AG10803 (cell line): ENCODE data around the gene SCAF1.

Source experiments
- DNase-seq: peaks from one replicate; pipeline ENCODE4 v3.0.0; 2010; ENCODE audit warnings: low read depth
- H3K4me3 ChIP-seq: 2 replicates; pipeline ENCODE4 v1.5.1; 2011; ENCODE audit warnings: mild to moderate bottlenecking, low read length, control low read depth
- TF ChIP-seq, protein P1 (sequence below): conservative IDR thresholded peaks from 2 replicates; pipeline ENCODE4 v1.5.1; 2011; ENCODE audit warnings: mild to moderate bottlenecking, low read length, control low read depth, inconsistent platforms

The SCAF1 gene

DNA sequence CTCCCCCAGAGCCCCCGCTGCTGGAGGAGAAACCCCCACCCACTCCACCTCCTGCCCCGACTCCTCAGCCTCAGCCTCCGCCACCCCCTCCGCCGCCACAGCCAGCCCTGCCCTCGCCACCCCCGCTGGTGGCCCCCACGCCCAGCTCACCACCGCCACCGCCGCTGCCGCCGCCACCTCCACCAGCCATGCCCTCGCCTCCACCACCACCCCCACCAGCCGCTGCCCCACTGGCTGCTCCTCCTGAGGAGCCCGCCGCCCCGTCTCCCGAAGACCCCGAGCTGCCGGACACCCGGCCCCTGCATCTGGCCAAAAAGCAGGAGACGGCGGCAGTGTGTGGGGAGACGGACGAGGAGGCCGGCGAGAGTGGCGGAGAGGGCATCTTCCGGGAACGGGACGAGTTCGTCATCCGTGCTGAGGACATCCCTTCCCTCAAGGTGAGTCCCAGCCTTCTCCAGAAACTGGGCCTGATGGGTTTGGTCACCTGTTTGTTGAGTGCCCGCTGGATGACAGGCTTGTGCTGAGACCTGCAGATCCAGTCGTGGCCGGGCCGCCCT, 40.4 kb upstream of the SCAF1 start:
- DNase-seq: no peak
- TF ChIP-seq, protein P1, sequence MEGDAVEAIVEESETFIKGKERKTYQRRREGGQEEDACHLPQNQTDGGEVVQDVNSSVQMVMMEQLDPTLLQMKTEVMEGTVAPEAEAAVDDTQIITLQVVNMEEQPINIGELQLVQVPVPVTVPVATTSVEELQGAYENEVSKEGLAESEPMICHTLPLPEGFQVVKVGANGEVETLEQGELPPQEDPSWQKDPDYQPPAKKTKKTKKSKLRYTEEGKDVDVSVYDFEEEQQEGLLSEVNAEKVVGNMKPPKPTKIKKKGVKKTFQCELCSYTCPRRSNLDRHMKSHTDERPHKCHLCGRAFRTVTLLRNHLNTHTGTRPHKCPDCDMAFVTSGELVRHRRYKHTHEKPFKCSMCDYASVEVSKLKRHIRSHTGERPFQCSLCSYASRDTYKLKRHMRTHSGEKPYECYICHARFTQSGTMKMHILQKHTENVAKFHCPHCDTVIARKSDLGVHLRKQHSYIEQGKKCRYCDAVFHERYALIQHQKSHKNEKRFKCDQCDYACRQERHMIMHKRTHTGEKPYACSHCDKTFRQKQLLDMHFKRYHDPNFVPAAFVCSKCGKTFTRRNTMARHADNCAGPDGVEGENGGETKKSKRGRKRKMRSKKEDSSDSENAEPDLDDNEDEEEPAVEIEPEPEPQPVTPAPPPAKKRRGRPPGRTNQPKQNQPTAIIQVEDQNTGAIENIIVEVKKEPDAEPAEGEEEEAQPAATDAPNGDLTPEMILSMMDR: no peak
- H3K4me3 ChIP-seq: no peak overlapping the region

DNA sequence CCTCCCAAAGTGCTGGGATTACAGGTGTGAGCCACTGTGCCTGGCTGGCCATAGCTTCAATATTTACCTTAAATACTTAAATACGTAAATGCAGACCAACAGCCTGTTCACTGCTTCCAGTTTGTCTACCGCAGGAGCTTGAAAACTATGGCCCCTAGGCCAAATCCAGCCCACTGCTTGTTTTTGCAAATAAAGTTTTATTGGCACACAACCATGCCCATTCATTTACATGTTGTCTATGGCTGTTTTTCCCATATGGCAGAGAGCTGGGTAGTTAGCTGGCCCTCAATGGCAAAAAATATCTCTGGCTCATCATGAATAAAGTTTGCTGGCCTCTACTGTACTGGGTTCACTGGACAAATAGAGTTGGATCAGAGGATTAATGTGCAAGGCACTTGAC, 39.2 kb upstream of the SCAF1 start:
- TF ChIP-seq, protein P1: no peak
- no peak for DNase-seq
- no peak overlapping the region for H3K4me3 ChIP-seq

DNA sequence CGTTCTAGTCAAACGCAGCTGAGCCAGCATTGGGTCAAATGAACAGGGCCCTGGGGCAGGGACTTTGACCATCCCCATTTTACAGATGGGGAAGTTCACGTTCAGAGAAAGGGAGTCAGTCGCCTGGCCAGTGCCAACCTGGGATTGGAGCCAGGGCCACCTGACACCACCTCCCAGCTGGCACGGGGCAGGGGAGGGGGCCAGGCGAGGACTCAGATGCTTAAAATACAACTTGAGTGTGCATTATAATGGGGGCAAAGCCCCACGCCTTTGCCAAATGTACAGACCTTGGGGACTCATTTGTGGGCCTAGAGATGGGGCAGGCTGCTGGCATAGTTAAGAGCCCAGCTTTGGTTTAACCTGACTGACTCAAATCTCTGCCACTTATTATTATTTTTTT, 36.4 kb upstream of the SCAF1 start:
- TF ChIP-seq, protein P1: no peak
- H3K4me3 ChIP-seq: no peak overlapping the region
- DNase-seq: no peak

DNA sequence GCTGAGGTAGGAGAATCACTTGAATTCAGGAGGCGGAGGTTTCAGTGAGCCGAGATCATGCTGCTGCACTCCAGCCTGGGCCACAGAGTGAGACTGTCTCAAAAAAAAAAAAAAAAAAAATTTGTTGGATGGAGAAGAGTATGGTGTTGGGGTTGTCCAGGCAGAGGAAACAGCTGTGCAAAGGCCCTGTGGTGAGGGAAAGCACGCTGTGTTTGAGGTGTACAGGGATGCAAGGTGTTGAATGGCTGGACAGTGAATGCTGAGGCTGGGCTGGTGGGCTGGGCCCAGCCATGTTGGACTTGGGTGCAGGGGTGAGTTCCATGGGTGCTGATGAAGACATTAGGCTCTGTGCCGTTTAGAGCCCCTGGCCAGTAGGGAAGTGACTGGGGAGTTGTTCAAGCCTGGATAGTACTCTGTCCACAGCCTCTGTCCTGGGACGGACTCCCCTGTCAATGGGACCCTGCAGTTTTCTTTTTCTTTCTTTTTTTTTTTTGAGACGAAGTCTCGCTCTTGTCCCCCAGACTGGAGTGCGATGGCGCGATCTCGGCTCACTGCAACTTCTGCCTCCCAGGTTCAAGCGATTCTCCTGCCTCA, 32.4 kb upstream of the SCAF1 start:
- TF ChIP-seq, protein P1: no peak
- no peak overlapping the region for H3K4me3 ChIP-seq
- DNase-seq: no peak

DNA sequence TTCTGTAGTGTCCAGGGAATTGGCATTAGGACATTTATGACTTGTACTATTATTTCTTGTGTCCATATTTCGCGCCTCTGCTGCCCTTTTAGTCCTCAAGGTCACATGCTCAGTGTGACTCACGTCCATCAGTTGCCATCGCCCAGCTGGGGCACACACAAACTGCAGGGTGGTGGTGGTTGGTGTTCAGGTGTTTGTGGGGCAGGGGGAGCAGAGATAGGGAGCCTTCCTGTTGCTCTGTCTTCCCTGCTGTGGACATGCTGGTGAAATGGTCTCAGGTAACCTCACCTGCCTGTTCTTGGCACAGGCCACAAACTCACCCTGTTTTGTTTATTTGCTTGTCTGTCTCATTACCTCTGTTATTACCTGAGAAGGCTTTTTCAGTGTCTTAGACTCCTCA, 28.6 kb upstream of the SCAF1 start:
- TF ChIP-seq, protein P1: no peak
- H3K4me3 ChIP-seq: no peak overlapping the region
- DNase-seq: no peak

DNA sequence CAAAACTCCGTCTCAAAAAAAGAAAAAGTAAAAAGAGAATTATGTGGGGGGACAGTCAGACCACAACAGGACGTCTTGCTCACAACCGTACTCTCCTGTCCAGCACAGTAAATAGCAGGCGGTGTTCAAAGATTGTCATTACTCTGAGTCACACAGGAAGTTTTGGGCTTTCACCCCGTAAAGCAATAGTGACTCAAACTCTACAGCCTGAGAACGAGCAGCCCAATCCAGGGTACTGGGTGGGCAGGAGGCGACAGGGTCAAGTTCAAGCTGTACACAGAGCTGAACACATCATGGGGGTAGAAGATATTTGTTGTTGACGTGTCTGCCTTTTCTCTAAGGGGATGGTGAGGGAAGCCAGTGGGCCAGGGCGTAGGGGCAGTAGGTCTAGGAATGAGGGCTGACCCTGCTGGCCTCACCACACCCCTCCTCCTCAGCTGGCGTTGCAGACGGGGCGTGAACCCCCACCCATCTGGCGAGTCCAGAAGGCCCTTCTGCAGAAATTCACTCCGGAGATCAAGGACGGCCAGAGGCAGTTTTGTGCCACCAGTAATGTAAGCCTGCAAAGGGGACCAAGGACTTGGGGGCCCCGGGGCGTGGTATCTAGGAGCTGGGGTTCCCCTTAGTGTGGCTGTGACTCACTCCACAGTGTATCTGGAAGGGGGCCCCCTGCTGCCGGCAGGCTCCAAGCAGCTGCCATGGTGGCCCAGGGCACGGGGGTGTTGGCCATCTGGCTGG, 27.7 kb upstream of the SCAF1 start:
- TF ChIP-seq, protein P1: no peak
- DNase-seq: peak; percentile 74
- H3K4me3 ChIP-seq: no peak overlapping the region

DNA sequence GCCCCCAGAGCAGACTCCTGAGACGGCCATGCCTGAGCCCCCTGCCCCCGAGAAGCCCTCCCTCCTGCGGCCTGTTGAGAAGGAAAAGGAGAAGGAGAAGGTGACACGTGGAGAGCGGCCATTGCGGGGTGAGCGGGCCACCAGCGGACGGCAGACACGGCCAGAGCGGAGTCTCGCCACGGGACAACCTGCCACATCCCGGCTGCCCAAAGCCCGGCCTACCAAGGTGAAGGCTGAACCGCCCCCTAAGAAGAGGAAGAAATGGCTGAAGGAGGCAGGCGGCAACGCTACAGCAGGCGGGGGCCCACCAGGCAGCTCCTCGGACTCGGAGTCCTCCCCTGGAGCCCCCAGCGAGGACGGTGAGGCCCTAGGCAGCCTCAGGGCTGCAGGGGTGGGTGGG, 26.1 kb upstream of the SCAF1 start:
- DNase-seq: no peak
- TF ChIP-seq, protein P1: no peak
- no peak overlapping the region for H3K4me3 ChIP-seq
